Stimulated activated memory B cell treated with anti-CD40 and anti-IgM and Interleukin-4, amounts not matched to agents 10 μg/mL and 1 μg/mL and 100 μg/mL, for 72 hours (primary cell): Measurements from ENCODE around the gene VPS18.
"Not testable (repeated sequence)": the region's sequence is repeated elsewhere in the genome, so short reads cannot be mapped to it uniquely, and the experiment has no call there.

Source experiments
- ATAC-seq: fragments of 150-1000 bp; cut with Tn5 transposase; 2 replicates; pipeline ENCODE4 v1.10.0; 2021
- H3K27ac Mint-ChIP-seq: one replicate; pipeline ENCODE4 v1.8.0; 2022; ENCODE audit warnings: mild to moderate bottlenecking, mixed read lengths
- H3K27me3 Mint-ChIP-seq: one replicate; pipeline ENCODE4 v1.8.0; 2022; ENCODE audit warnings: mixed read lengths
- H3K36me3 Mint-ChIP-seq: one replicate; pipeline ENCODE4 v1.8.0; 2022; ENCODE audit warnings: mixed read lengths
- H3K4me1 Mint-ChIP-seq: one replicate; pipeline ENCODE4 v1.8.0; 2022; ENCODE audit warnings: mixed read lengths
- H3K4me3 Mint-ChIP-seq: one replicate; pipeline ENCODE4 v1.8.0; 2022; ENCODE audit warnings: mild to moderate bottlenecking, moderate library complexity, mixed read lengths
- H3K9me3 Mint-ChIP-seq: one replicate; pipeline ENCODE4 v1.8.0; 2022; ENCODE audit warnings: mixed read lengths

The VPS18 gene

DNA sequence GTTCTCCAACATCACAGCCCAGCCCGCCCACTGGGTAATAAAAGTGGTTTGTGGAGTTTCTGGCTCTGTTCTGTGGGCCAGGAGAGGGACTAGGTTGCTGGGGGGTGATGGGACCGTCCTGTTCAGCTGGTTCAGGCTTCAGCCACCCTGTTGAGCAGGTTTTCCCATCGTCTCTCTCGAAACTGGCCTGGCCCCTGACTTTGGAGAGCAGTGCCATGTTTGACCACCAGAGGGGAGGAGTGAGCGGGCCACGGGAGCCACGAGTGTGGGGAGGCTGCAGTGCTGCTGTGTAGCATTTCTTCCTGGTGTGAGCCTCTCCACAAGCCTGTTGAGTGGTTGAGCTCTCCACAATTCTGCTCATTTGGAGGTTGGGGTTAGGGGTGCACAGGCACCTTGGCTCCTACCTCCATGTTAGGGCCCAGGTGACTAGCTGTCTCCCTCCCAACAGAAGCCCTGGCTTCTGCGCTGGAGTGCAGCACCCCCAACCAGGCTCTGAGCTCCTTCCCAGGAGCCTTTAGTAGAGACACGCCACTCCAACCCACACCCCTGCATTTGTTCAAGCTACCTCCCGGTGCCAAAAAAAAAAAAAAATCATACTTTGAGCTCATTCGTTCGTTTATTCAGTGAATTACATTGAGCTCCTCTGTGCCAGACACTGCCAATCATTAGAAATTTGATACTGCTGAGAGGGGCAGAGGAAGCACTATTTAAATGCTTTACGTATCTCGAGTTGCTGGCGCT is 36.5 kb upstream of the VPS18 start:
- Mint-ChIP-seq H3K27me3 (peaks cover 4% of the 10 kb centered on the region), H3K4me1 (peaks cover 18% of the 10 kb centered on the region), H3K4me3 (no peak overlapping the region), H3K27ac (peak overlapping the region; percentile 59), H3K9me3 (no peaks in the 10 kb centered on the region), H3K36me3 (peaks cover 21% of the 10 kb centered on the region)
- ATAC-seq, result peak; percentile 78

- Mint-ChIP-seq H3K27ac (no peak overlapping the region), H3K4me1 (peaks cover 18% of the 10 kb centered on the region), H3K9me3 (no peaks in the 10 kb centered on the region), H3K27me3 (peaks cover 9% of the 10 kb centered on the region), H3K4me3 (no peak overlapping the region), H3K36me3 (peaks cover 19% of the 10 kb centered on the region)
- ATAC-seq, result no peak
These were observed 35.5 kb upstream of the VPS18 start for GRCh38 chr15:40858706-40859105.

DNA sequence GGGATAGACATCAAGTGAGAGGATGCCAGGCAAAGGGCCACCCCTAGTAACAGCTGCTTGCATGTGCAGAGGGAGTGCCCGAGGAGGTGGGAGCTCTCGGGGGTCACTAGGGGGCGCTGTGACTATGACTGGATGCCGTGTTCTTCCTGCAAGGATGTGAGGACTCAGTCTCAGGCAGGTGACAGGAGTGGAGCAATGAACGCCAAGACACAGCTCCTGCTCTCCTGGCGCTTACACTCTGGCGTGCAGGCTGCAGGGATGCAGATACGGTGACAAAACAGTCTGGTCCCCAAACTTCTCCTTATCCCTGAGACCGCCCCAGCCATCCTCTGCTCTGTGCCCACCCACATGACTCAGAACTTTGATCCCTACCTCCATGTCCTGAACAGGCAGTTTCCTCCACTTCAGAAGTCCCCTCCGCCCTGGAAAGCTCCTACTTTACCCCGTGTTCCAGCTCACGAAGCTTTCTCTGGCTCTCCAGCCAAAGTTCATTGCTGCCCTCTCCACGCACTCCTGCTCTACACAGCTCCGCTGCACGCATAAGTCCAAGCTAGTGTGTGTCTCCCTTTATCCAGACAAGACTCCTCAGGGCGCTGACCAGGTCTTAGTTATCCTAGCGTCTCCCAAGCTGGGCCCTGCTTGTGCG is 34.9 kb upstream of the VPS18 start:
- Mint-ChIP-seq H3K36me3 (peaks cover 12% of the 10 kb centered on the region), H3K9me3 (no peaks in the 10 kb centered on the region), H3K27me3 (peaks cover 9% of the 10 kb centered on the region), H3K4me3 (no peak overlapping the region), H3K4me1 (peaks cover 18% of the 10 kb centered on the region), H3K27ac (no peak overlapping the region)
- peak; percentile 86 for ATAC-seq

DNA sequence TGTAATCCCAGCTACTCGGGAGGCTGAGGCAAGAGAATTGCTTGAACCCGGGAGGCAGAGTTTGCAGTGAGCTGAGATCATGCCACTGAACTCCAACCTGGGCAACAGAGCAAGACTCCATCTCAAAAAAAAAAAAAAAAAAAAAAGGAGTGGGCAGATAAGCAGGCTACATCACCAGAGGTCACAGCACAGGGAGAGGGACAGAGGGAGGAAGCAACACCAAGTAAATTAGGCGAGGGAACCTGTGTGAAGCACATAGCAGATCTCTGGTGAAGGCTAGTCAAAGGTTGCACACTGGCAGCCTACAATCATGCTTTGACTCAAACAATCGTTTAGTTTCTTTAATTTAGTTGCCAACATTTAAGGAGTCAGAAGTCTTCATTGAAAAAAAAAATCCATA is 33.1 kb upstream of the VPS18 start:
- not testable (repeated sequence) for H3K36me3 Mint-ChIP-seq, ATAC-seq, H3K9me3 Mint-ChIP-seq, H3K27ac Mint-ChIP-seq, H3K4me3 Mint-ChIP-seq, H3K27me3 Mint-ChIP-seq
- peaks cover 18% of the 10 kb centered on the region for H3K4me1 Mint-ChIP-seq

GRCh38 chr15:40863660-40864270 is 30.5 kb upstream of the VPS18 start:
- ATAC-seq, result no peak
- Mint-ChIP-seq H3K4me3 (no peak overlapping the region), H3K27ac (no peak overlapping the region), H3K4me1 (peaks cover 10% of the 10 kb centered on the region), H3K9me3 (no peaks in the 10 kb centered on the region), H3K27me3 (peaks cover 9% of the 10 kb centered on the region), H3K36me3 (no peaks in the 10 kb centered on the region)

DNA sequence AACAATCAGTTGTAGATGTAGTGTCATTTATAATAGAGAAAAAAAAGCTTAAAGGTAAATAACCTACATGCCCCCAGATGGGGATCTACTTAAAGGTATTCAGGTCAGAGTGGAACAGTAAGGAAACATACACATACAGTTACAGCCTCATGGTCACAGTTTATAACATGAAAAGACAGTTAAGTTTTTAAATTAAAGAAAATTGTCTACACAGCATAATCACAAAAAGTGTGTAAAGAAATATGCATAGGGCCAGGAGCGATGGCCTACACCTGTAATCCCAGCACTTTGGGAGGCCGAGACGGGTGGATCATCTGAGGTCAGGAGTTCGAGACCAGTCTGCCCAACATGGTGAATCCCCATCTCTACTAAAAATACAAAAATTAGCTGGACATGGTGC is 27.1 kb upstream of the VPS18 start:
- Mint-ChIP-seq H3K4me1 (peaks cover 20% of the 10 kb centered on the region), H3K9me3 (no peaks in the 10 kb centered on the region), H3K4me3 (no peak overlapping the region), H3K36me3 (no peaks in the 10 kb centered on the region), H3K27ac (no peak overlapping the region), H3K27me3 (peaks cover 9% of the 10 kb centered on the region)
- ATAC-seq, result no peak

- Mint-ChIP-seq H3K4me1 (peaks cover 38% of the 10 kb centered on the region), H3K27me3 (no peaks in the 10 kb centered on the region), H3K27ac (no peak overlapping the region), H3K4me3 (no peak overlapping the region), H3K36me3 (no peaks in the 10 kb centered on the region), H3K9me3 (no peaks in the 10 kb centered on the region)
- ATAC-seq, result no peak
These were observed 24.6 kb upstream of the VPS18 start for GRCh38 chr15:40869686-40870085.

GRCh38 chr15:40870716-40871115 is 23.5 kb upstream of the VPS18 start:
- Mint-ChIP-seq H3K36me3 (no peaks in the 10 kb centered on the region), H3K27ac (peak overlapping the region; percentile 49), H3K27me3 (no peaks in the 10 kb centered on the region), H3K4me1 (peaks cover 38% of the 10 kb centered on the region), H3K4me3 (no peak overlapping the region), H3K9me3 (no peaks in the 10 kb centered on the region)
- no peak for ATAC-seq

DNA sequence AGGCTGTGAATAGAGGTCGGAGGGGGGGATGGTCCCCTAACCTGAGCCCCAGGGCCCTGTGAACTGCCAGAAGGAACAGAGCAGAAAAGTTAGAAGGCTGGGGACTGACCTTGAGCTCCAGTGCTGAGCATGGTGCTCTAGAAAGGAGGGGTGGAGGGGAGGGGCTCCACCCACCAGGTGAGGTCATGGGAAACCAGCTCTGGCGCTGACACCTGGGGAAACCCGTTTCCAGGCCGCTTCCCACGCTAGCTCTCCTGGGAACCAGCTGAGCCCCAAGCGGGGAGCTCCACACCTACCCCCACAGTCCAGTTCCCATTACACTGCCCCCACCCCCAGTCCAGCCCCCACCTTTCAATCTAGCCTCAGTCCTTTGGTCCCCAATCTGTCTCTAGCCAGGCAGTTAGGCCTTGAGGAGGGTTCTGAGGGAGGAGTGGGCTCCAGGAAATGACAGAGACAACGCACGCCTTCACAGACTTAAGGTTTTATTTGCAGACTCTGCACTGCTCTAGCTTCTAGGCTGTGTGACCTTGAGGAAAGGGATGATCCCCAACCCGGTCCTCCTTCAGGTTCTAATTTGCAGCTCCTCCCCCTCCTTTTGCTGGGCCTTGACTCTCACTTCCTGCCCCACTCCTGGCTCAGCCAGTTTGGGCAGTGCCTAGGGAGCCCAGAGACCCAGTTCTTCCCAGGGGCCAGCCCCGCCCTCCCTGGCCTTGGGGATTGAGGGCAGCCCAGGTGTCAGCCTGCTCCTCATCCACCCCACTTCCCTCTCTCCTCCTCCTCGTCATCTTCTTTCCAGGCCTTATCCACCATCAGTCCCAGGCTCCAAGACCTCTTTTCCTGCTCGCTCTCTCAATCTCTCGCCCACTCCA is 22.3 kb upstream of the VPS18 start:
- Mint-ChIP-seq H3K4me3 (peak overlapping the region; percentile 47), H3K27ac (peak overlapping the region; percentile 60), H3K9me3 (no peaks in the 10 kb centered on the region), H3K4me1 (peaks cover 38% of the 10 kb centered on the region), H3K36me3 (no peaks in the 10 kb centered on the region), H3K27me3 (no peaks in the 10 kb centered on the region)
- peak; percentile 65 for ATAC-seq

DNA sequence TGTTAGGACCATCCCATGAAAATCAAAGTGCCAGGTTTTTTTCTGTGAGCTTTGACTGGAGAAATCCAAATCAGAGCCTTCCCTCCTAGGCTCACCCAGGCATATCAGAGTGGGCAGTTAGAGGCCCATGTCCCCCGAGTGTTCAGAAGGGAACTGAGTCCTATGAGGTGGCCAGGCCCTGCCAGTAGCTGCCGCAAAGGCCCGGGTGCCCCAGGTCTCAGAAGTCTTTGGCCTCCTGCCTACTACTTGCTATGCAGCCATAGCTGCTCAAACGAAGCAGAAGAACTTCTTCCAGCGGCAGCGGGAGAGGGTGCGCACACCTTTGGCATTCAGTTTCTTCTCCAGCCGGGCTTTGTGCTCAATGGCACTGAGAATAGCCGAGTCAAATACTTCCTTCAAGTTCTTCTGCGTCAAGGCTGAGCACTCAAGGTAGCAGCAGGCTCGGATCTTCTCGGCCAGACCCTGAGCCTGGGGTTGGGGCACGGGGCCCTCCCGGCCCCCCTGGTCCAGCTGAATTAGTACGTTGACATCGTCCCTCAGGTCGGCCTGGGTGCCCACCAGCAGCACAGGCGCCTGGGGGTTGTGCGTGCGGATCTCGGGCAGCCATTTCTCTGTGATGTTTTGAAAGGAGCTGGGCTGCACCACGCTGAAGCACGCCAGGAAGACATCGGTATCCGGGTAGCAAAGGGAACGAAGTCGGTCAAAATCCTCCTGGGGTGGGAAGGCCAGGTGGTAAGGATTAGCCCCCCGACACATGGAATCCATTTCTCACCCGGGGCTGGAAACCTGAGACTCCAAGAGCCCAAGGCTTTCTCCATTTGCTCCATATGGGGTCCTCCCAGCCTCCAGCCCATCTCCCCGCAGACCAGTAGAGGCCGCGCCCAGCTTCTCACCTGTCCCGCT is 21.2 kb upstream of the VPS18 start:
- no peaks in the 10 kb centered on the region for H3K36me3 Mint-ChIP-seq
- peak overlapping the region; percentile 60 for H3K27ac Mint-ChIP-seq
- peak overlapping the region; percentile 81 for H3K4me3 Mint-ChIP-seq
- no peaks in the 10 kb centered on the region for H3K27me3 Mint-ChIP-seq
- no peak for ATAC-seq
- H3K4me1 Mint-ChIP-seq, result peaks cover 38% of the 10 kb centered on the region
- no peaks in the 10 kb centered on the region for H3K9me3 Mint-ChIP-seq

- Mint-ChIP-seq H3K36me3 (no peaks in the 10 kb centered on the region), H3K9me3 (no peaks in the 10 kb centered on the region), H3K4me3 (peak within 1 kb of the TSS; percentile 81), H3K4me1 (peaks cover 43% of the 10 kb centered on the region), H3K27me3 (no peaks in the 10 kb centered on the region), H3K27ac (peak within 1 kb of the TSS; percentile 57)
- ATAC-seq, result peak; percentile 82
These were observed 20.3 kb upstream of the VPS18 start, which contains the start of gene RHOV for GRCh38 chr15:40873694-40874561. TSS of gene RHOV (minus strand) at chr15:40874234. CDS start at chr15:40874139, 95 bp downstream.

DNA sequence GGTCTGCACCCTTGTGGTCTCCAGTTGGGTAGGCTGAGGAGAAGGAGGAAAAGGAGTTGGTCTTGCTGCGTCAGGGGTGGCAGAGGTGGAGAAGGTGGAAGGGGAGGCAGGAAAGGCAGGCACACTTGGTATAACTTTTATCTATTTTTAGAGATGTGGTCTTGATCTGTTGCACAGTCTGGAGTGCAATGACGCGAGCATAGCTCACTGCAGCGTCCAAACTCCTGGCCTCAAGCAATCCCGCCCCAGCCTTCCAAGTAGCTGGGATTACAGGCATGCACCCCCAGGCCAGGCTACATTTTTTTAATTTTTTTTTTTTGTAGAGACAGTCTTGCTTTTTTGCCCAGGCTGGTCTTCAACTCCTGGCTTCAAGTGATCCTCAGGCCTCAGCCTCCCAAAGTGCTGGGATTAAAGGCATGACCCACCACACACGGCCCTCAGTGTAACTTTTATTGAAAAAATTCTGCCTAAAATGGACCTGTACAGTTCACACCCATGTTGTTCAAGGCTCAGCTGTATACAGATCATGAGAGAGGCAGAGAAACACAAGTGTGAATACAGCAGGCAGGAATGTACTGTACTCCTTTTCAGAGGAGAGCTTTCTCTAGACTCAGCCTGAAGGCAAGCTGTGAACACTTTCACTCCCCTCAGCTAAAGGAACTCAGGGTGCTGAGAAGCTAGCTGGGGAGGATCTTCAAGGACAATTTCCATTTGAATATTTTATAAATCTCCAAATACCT is 18.1 kb upstream of the VPS18 start:
- no peak overlapping the region for H3K27ac Mint-ChIP-seq
- H3K4me1 Mint-ChIP-seq, result peaks cover 34% of the 10 kb centered on the region
- H3K36me3 Mint-ChIP-seq, result no peaks in the 10 kb centered on the region
- H3K4me3 Mint-ChIP-seq, result no peak overlapping the region
- no peak for ATAC-seq
- no peaks in the 10 kb centered on the region for H3K27me3 Mint-ChIP-seq
- H3K9me3 Mint-ChIP-seq, result no peaks in the 10 kb centered on the region

GRCh38 chr15:40877694-40878093 is 16.6 kb upstream of the VPS18 start:
- Mint-ChIP-seq H3K4me3 (no peak overlapping the region), H3K9me3 (no peaks in the 10 kb centered on the region), H3K36me3 (no peaks in the 10 kb centered on the region), H3K27ac (no peak overlapping the region), H3K27me3 (no peaks in the 10 kb centered on the region), H3K4me1 (peaks cover 19% of the 10 kb centered on the region)
- ATAC-seq, result no peak
